SK-MEL-5 (cell line): Measurements from ENCODE around the gene PDE4B. TPM values are rescaled to one million over a fixed set of nuclear protein-coding genes. Genes with fewer than 3 reads are reported as not detected.
A peak's percentile ranks its signal among the peaks of the same experiment; 100 is the strongest.

Source experiments
- DNase-seq: peaks from one replicate; pipeline ENCODE4 v3.0.0-alpha.2; 2016; ENCODE audit warnings: low read depth, low spot score
- in situ Hi-C: cut with HindIII; loops from 2 replicates; pipeline ENCODE4 v1.10.0; 2016; ENCODE audit warnings: low sequenced_read_pairs, high pct_unique_total_duplicates, low pct_unique_long_range_greater_than_20kb
- total RNA-seq: library from RNA; depleted of rRNA; stranded (reverse); fragments of >200 nt; shearing (Covaris generic); gene quantifications from 2 replicates; pipeline ENCODE4 v1.2.3, GENCODE V29; 2014

The PDE4B gene
- total RNA-seq, 1 experiment from 2014 or later = 26.1 TPM

GRCh38 chr1:66346873-66347272 lies 554.2 kb downstream of the PDE4B start:
- in situ Hi-C loops = no loop called here
- no peak for DNase-seq

- no peak for DNase-seq
- in situ Hi-C loops = no loop called here
Measured at GRCh38 chr1:66348776-66349175, 556.1 kb downstream of the PDE4B start.

GRCh38 chr1:66349242-66349641 lies 556.5 kb downstream of the PDE4B start:
- DNase-seq = peak; percentile 28
- in situ Hi-C loops = no loop called here

GRCh38 chr1:66350001-66350547 lies 557.4 kb downstream of the PDE4B start:
- in situ Hi-C loops = no loop called here
- peak; percentile 96 for DNase-seq

- DNase-seq = peak; percentile 28
Measured at GRCh38 chr1:66351478-66351877, 558.8 kb downstream of the PDE4B start.

GRCh38 chr1:66351913-66352312 lies 559.2 kb downstream of the PDE4B start:
- in situ Hi-C loops = no loop called here
- DNase-seq = peak; percentile 43

More at GRCh38 chr1:66351478-66351877, 558.8 kb downstream of the PDE4B start:
- in situ Hi-C loops = no loop called here

GRCh38 chr1:66352792-66353191 lies 560.1 kb downstream of the PDE4B start:
- no peak for DNase-seq
- in situ Hi-C loops = no loop called here

GRCh38 chr1:66353257-66353656 lies 560.6 kb downstream of the PDE4B start:
- DNase-seq = peak; percentile 8
- in situ Hi-C loops = no loop called here

- in situ Hi-C loops = no loop called here
- DNase-seq = peak; percentile 85
Measured at GRCh38 chr1:66354311-66355201, 561.9 kb downstream of the PDE4B start.

- no peak for DNase-seq
- in situ Hi-C loops = no loop called here
Measured at GRCh38 chr1:66355756-66356155, 563.1 kb downstream of the PDE4B start.

GRCh38 chr1:66356605-66357004 lies 563.9 kb downstream of the PDE4B start:
- no peak for DNase-seq

GRCh38 chr1:66357021-66357420 lies 564.3 kb downstream of the PDE4B start:
- in situ Hi-C loops = no loop called here
- no peak for DNase-seq

More at GRCh38 chr1:66356605-66357004, 563.9 kb downstream of the PDE4B start:
- in situ Hi-C loops = no loop called here

GRCh38 chr1:66357478-66358197 lies 564.9 kb downstream of the PDE4B start:
- no peak for DNase-seq
- in situ Hi-C loops = no loop called here

GRCh38 chr1:66359269-66359668 lies 566.6 kb downstream of the PDE4B start:
- in situ Hi-C loops = no loop called here
- DNase-seq = no peak

- in situ Hi-C loops = no loop called here
Measured at GRCh38 chr1:66359815-66360214, 567.1 kb downstream of the PDE4B start.

GRCh38 chr1:66360285-66360724 lies 567.6 kb downstream of the PDE4B start:
- in situ Hi-C loops = no loop called here

More at GRCh38 chr1:66359815-66360214, 567.1 kb downstream of the PDE4B start:
- no peak for DNase-seq

GRCh38 chr1:66364578-66365391 lies 572.1 kb downstream of the PDE4B start:
- in situ Hi-C loops = no loop called here
- no peak for DNase-seq

More at GRCh38 chr1:66360285-66360724, 567.6 kb downstream of the PDE4B start:
- no peak for DNase-seq
